Activated CD4-positive, alpha-beta T cell treated with anti-CD3 and anti-CD28 coated beads, Interleukin-2, amount 50 U/mL, for 1 hour (primary cell): ENCODE measurements around the gene SETBP1.

Experiments used
- DNase-seq: peaks from one replicate; pipeline ENCODE4 v3.0.0-alpha.2; 2020

Gene SETBP1

DNA sequence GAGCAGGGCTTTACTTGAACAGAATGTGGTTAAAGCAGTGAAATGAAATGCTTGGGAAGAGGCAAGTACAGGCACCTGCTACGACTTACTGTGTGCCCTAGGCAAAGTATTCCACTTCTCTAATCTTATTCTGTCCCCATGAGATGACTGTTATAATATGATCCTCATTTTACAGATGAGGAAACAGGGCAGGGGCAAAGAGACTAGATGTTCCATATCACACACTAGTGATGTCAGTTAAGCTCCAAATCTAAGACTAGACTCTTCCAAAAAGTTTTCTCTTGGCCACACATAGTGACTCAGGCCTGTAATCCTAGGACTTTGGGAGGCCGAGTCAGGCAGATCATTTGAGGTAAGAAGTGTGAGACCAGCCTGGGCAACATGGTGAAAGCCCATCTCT lies 235.0 kb downstream of the SETBP1 start:
- DNase-seq, result no peak

DNA sequence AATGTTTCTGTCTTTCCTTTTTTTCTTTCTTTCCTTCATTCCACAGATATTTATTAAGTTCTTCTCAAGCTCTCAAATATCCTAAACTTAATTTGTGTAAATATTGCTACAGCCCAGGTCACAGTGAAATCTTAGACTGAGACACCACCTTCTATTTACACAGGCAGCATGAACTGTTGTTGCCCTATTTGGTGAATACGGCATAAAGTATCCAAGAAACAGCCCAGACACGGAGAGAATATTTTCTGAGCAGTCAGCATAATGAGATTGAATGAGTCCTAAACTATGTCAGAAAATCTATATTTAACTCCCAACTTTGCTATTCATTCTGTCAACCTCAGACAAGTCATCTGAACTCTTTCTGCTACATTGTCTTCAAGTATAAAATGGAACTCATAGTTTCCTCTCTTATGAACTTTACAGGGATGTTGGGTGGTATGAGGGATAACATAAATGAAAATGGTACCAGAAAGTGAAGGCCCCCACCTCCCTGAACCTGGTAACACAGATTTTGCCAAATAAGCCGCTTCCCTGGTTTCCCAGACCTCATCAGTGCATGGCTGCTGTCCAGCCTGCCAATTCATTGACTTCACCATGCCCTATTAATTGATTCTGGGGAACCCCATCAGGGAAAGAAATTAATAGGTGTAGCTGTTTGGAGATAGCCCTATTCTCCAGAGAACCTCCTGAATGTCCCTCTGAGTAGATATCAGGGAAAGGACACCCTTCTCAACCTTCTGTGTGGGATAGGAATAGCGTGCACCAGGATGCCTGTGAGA lies 235.9 kb downstream of the SETBP1 start:
- DNase-seq, result no peak

DNA sequence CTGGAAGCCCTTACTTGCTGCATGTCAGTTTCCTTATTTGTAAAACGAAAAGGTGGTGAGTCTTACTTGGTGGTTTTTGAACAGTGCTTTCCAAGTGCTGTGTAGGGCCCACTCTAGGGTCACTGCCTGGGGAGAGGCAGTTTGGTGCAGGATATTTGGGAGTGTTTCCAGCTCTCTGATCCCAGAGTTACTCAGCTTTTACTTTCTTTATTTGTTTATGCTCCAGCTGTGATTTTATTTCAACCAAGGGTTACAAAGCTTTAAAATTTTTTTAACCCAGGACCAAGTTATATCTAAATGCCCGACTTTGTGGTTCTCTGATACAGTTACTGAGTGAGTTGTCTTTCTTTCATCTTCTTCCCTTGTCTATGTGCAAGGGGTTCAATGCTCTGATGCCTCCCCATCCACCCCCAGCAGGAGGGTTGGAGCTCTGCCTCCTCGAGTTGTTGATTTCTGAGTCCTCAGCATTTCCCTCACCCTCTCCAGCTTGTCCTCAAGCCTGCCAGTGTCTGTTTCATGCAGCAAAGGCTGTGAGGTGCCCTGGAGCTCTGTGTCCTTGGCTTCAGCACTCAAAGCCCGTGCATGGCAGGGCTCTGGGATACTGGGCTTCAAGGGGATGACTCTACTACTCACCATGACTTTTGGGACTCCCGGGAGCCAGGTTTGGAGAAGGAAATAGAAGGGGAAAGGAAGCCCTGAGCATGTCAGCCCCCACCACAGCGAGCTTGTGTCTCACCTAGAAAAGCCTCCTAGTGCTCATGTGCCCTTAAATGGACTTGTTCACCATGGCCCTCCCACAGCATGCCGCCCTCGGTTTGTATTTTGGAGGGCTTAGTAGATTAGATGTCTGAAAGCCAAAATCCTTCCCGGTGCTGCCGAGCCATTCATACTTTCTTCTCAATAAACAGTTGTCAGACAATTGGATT lies 236.8 kb downstream of the SETBP1 start:
- no peak for DNase-seq

DNA sequence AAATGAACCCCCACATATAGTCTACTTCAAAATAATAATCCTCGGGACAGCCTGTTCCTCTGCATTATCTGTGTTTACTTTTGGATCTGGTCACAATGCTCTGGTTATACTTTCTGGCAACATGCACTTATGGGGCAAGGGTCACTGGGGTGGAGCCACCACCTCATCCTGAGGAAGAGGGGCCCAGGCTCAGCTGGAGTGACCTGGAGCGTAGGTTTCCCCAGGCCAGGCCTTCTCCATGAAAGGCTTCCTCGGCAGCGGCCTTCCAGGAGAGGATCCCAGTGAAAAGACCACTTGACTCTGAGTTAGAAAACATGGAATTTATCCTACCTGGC lies 237.4 kb downstream of the SETBP1 start:
- DNase-seq, result no peak

DNA sequence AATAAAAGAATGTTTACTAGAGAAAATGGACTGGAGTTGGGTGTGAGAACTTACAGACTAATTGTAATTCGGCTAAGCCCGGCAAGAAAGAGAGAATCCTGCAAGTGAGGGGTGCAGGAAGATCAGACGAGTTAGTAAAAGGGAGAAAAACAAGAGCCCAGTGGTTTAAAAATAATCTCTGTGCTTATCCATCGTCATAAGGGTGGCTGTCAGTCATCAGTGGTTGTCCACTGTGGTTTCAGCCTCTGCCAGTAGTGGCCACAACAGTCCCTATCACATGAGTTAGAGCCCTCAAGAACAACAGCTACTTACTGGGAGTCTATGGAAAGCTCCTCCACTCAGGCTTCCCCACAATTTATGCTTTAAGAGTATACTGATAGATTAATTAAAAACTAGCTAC lies 239.8 kb downstream of the SETBP1 start:
- no peak for DNase-seq

DNA sequence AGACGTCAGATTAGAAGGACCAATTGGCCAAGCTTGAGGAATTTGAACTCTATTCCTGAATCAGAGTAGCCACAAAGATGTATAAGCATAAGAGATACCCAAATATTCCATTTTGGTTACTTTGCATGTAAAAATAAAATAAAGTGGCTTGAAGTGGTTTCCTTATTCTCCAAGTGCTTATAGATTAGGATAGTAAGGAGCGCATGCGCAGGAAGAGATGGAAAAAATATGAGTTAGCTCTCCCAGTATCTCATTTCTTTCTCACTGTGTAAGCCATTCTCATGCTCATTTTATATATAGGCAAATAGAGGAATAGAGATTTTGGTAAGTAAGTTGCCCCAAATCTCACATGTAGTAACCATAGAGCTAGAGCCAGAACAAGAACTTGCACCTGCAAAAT lies 241.3 kb downstream of the SETBP1 start:
- no peak for DNase-seq

DNA sequence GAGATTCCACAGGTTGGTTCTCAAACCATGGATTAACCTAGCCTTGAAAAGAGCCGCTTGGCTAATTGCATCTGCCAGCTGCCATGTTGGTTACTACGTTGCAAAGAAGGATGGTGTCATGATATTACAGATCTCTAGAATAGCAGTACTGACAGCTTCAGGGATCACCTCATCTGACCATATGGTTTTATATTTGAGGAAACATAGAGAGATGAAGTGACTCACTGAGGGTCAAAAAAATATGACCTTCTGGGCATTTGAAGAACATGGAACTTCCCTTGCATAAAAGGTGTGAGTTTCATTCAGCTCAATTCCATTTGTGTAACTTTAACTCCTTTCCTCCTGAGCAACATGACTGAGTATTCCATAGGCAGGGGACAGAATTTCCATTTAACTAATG lies 242.3 kb downstream of the SETBP1 start:
- no peak for DNase-seq

DNA sequence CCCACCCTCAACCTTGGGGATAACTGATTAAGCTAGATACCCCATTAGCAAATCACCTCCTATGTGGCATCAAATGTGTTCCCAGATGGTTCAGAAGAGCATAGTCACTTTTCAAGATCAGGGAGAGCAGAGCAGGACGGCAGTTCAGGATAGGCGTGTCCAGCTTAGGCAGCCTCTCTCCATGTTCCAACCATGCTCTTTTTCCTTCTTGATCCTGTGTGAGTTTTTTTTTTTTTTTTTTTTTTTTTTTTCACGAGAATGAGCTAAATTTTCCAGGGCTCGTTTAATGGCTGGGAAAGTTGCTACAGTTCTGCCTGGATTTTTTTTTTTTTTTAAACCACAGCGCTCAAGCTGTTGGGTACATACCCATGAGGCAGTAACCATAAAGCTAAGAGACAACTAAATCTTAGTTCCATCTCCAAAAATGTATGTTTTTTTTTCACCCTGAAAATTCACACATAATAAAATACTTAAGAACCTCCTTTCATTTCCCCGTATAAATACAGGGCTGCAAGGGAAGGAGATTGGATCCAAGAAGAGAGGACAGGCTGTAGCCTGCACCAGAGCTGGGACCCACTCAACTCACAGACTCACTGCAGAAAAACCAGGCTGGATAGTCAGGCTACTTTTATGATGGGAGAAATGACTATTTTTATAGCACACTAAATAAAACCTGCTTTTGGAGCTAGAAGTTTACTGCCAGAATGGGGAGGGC lies 244.3 kb downstream of the SETBP1 start:
- DNase-seq, result no peak

DNA sequence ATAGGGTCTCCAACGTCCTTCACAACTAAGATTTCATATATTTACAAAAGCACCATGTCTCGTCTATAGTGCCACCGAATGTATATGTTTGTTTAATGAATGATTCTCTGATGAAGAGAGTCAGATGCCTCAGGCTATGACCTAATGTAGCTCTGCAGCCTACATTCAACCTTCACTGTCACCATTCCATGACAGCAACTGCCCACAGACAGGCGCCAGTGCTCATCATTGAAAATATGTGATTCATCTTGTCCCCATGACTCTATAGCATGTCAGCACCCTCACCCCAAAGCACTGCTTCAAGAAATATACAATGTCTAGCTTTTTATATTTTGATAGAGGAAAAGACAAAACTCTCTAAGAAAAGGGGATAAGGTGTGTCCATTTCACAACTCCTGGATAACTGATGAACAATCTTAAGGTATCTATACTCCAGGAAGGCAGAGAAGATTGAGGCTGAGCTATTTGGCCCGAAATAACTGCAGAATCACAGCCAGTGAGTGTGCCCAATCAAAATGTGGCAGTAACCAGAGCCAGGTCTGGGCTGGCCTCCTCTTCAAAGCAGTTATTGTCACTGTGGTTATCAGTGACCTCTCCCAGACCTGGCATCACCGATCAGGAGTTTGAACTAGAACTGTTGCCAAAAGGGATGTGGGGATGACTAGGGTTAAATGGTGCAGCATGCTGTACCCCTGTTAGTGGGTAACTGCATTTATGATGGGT lies 246.6 kb downstream of the SETBP1 start:
- DNase-seq, result no peak

DNA sequence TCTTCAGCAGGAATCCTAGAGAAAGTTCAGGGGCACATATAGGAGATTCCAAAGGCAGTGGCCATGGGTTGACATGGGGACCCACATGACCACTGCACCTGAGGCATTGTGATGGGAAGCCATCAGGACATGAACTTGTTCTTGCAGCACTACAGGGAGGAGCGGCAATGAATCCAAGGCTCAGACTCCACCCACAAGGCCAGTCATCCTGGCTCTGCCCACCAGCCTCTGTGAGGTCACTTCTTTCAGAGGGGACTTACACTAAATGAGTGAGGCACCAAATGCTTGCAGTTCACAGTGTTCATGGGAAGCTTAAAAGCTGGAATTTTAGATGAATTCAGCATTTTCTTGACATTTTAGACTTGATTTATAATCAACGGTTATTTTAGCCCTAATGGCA lies 254.2 kb downstream of the SETBP1 start:
- no peak for DNase-seq

DNA sequence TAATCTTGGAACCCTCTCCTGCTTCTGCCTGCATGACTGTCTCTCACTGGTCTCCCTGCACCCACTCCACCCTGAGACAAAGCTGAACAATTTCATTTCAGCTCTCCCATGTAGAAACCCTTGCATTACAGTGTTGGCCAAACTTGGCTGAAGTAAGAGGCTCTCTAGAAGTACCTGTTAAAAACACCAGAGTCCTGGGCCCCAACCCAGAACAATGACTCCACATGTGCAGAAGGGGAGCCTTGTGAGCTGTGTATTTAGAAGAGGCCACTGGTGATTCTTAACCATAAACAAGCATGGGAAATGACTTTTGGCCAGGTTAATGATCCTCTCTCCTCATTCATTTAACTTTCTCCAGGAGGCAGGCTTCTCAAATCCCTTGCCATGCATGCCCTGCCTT lies 254.8 kb downstream of the SETBP1 start:
- DNase-seq, result no peak

DNA sequence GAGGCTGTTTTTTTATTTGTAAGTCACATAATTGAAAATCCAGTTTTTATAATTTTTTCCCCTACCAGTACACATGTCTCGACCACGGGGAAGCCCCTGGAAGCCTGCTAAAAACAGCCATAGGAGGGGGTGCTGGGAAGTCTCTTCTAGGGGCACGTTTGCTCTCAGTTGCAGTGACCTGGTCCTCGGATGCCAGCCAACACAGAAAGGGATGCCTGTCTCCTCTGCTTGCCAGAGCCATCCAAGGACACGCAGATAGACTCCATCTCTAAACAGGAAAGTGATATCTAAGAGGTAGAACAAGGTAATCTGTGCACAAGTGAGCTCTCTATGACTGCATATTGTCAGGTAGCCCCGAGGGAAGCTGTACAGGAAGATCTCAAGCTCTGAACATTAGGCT lies 255.8 kb downstream of the SETBP1 start:
- no peak for DNase-seq

DNA sequence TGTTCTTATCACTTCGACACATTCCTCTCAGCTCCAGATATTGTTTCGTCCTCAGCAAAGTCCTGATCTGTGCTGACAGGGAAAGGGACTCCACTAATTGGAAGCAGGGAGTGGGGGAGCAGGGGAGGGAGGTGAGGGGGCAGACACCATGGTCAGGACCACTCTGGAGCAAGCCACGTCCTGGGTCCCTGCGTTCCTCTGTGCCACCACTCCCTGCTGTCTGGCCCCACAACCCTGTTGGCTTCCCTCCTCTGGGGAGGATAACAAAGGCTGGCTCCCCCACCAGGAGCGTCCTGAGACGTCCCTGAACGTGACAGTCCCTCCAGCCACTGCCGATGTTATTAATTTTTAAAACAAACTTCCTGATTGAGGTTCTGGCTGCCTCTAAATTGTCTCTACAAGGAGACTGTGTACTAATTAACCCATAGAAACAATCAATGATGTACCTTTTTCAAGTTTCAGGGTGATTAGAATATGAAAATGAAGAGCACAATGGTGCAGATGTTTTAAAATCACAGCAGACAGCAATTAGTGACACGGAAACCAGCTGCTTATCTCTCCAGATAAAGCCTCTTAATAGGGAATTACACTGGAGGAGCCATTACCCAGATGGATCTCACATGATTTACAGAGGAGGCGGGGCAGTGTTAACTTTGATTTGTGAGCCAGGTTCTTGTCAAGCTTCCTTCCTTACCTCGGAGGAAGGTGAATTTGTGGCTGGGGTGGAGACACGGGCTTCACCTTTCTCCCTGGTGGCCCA lies 257.5 kb downstream of the SETBP1 start:
- no peak for DNase-seq

DNA sequence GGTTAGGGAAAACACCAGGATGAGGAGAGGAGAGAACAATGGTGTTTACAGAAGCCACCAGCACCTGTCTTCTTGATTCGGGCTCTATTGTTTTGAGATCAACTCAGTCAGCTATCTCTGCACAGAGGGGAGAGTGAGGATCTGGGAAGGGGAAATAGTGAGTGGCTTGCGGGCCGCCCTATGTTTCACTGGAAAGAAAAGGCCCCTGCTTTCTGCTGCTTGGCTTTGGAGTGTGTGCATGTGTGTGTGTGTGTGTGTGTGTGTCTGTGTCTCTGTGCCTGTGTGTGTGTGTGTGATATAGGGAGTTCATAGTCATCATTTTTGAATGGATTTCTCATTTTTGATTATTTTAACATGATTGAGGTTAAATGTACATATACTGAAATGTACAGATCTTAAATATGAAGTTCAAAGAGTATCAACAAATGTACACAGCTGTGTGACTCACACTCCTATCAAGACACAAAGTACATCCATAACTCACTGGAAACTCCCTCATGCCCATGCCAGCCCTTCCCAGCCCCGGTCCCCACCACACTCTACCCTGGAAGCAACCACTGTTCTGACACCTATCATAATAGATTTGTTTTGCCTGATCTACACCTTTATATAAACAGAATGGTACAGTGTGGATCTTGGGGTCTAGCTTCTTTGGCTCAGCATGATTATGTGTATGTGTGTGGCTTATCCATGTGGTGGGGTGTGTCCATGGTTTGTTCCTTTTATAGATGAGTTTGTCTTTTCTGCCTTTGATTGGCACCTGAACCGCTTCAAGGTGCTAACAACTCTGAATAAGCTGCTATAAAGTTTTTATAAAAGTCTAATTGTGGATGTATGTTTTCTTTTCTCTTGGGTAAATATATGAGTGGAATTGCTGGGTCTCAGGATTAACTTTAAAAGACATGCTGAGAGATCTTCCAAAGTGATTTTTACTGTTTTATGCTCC lies 258.3 kb downstream of the SETBP1 start:
- no peak for DNase-seq

DNA sequence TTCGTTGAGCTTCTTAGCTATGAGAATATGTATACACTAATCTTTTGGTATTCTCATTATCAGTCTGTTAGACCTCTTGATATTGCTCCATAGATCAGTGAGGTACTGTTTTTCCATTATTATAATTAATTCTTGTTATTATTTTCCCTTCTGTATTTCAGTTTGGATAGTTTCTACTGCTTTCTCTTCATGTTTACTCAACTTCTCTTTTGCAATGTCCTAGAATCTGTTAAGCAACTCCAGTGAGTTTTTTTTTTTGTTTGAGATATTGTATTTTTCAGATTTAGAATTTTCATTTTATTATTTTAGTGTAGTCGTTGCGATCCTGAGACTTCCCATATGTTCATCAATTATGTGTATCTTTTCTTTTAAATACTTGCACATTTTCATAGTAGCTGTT lies 260.8 kb downstream of the SETBP1 start:
- no peak for DNase-seq

DNA sequence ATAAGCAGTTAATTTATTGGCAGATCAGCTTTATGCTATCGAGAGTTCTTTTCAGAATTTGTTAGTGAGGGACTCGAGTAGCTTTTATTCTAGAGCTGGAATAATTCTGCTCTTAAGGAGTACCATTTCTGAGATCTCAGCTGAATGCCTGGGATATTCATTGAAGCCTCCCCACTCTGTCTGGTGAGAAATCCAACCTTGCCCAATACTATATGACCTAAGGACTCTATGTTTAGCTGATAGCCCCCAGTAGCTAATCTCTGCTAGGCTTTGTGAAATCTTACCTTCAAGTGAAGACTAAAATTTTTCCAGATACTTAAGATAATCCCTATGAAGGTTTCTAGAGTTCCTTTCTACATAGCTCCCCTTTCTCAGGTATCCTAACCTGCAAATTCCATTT lies 261.4 kb downstream of the SETBP1 start:
- DNase-seq, result no peak

DNA sequence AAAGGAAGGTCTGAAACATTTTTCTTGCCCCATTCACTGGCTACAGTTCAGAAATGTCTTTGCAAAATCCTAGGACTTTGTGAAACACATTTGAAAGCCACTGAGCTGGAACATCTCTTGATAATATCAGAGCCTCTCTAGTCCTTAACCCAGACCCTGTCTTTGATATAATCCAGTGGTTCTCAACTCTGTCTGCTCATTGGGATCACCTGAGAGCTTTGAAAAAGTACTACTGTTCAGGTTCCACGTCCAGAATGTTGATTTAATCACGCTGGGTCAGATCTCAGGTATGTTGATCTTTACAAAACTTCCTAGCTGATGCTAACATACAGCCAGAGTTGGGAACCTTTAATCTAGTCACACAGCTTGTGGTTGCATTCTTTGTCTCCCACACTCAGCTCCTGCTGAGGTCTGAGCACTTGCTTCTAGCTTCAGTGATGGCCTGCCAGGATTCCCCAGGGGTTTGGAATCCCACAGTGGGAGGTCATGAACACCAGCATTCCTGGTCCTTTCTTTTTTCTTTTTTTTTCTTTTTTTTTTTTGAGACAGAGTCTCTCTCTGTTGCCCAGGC lies 262.7 kb downstream of the SETBP1 start:
- no peak for DNase-seq

DNA sequence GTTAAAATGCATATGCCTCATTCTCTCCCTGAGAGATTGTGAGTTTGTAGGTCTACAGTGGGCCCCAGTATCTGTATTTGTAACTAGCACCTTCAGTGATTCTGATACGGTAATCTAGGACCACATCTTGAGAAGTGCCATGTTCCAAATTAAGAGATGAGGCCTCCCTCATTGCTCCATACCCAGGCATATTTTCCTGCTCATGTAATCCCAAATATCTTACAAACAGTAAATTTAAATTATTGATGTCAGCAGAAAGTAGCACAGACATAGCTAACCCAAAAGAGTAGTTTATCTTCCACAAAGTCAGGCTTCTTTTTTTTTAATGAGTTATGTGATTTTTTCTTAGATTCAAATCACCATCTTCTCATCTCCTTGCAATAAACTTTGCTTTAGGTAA lies 263.8 kb downstream of the SETBP1 start:
- DNase-seq, result no peak

DNA sequence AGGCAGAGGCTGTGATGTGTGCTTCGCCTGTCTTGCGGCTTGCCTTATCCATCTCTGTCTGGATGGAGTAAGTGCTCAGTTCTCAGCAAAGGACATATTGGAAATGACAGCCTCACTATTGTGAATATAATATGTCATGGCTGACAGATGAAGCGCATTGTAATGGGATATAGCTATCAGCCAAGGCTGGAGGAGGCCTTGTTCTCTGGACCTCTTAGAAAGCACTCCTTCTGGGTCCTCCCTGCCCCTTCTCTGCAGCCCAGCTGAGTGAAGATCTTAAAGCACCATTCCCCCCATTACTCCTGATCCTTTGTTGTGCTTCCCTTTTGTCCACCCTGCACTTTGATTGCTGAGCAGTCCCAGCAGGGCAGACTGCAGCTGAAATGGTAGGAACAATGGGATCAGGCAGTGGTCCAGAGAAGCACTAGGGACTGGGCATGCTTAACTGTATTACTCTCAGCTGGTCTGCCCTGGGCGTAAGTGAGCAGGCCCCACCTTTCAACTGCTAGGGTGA lies 265.3 kb downstream of the SETBP1 start:
- DNase-seq, result no peak

DNA sequence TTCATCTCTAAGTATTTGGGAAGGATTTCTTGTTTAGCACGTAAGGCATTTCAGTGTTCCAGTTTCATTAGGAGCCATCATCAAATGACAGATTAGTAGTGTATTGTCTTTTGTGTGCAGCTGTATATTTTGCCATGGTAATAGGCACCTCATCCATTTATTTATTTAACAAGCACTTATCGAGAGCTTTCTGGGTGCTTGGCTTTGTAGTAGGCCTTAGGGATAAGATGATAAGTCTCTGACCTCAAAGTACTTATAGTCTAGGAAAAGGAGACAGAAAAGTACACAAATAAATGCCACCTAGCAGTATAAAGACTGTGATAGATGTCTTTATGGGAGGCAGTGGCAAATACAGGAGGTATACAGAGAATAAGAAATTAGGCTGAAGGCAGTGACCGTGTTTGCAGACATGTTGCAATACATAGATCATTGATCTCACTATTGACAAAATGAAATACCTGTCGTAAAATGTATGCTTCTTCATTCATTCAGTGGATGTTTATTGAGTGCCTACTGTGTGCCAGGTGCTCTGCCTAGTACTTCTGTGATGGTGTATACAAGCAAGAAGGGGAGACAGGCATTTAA lies 265.9 kb downstream of the SETBP1 start:
- no peak for DNase-seq
